ENCODE measurements around the gene MME.

MME gene

GRCh38 chr3:155184011-155184410, 103.9 kb downstream of the MME start:
- TF ChIP-seq, protein P1, sequence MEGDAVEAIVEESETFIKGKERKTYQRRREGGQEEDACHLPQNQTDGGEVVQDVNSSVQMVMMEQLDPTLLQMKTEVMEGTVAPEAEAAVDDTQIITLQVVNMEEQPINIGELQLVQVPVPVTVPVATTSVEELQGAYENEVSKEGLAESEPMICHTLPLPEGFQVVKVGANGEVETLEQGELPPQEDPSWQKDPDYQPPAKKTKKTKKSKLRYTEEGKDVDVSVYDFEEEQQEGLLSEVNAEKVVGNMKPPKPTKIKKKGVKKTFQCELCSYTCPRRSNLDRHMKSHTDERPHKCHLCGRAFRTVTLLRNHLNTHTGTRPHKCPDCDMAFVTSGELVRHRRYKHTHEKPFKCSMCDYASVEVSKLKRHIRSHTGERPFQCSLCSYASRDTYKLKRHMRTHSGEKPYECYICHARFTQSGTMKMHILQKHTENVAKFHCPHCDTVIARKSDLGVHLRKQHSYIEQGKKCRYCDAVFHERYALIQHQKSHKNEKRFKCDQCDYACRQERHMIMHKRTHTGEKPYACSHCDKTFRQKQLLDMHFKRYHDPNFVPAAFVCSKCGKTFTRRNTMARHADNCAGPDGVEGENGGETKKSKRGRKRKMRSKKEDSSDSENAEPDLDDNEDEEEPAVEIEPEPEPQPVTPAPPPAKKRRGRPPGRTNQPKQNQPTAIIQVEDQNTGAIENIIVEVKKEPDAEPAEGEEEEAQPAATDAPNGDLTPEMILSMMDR (IDR thresholded peaks at IDR 0.05), result no peak

GRCh38 chr3:155185631-155186071, 105.5 kb downstream of the MME start:
- TF ChIP-seq, protein P1 (IDR thresholded peaks at IDR 0.05), result no peak

DNA sequence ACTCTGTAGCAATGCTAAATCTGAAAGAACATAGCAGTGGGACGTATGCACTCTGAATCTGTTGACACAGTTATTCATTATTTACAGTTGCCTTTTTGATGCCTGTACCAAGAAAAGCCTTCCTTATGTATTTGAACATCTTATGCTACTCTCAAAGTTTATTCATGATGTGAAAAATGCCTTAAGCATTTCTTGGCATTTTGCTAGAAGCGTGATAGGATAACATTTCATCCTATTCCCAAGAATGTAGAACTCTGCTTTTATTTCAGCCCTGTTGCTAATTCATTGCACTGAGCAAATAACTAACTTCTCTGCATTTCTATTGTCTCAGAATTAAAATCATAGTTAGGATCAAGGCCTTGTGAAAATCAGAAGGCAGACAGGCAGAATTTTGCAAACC, 107.9 kb downstream of the MME start:
- TF ChIP-seq, protein P1 (IDR thresholded peaks at IDR 0.05), result no peak

DNA sequence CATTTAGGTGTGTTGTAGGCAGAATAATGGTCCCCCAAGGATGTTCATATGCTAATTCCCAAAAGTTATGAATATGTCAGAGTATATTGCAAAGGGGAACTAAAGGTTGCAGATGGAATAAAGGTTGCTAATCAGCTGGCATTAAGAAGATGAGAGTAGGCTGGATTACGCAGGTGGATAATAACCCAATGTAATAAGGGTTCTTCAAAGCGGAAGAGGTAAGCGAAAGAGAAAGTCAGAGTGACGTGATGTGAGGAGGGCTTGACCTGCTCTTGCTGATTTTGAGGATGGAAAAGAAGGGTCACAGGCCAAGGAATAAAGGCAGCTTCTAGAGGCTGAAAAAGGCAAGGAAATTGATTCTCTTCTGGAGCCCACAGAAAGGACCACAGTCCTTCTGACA, 109.4 kb downstream of the MME start:
- TF ChIP-seq, protein P1 (IDR thresholded peaks at IDR 0.05), result no peak

- TF ChIP-seq, protein P1 (IDR thresholded peaks at IDR 0.05), result no peak
Observed at GRCh38 chr3:155190691-155191090, 110.6 kb downstream of the MME start.

- TF ChIP-seq, protein P1 (IDR thresholded peaks at IDR 0.05), result no peak
Observed at GRCh38 chr3:155192957-155193746, 113.0 kb downstream of the MME start.

GRCh38 chr3:155193868-155194267, 113.7 kb downstream of the MME start:
- TF ChIP-seq, protein P1 (IDR thresholded peaks at IDR 0.05), result no peak

All from LNCAP (cell line).